ENCODE measurements around the gene TNPO1.

The TNPO1 gene

DNA sequence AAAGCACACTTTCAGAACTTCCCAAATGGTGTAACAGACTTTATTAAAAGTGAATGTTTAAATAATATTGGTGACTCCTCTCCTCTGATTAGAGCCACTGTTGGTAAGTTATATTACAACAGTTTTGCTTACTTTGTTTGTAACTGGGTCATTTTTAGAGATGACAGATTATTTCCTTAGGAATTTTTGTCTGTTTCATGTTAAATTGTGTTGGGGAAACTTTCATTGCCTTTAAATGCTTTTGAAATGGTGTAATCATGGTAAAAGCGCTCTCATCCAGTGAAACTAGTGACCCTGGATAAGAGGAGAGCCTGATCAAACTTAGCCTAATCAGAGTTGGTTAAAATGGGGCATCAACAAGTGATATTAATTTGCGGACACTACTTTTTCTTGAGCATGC is 39.4 kb downstream of the TNPO1 start:
- TF ChIP-seq GATA3 (IDR thresholded peaks at IDR 0.05; ENCODE audit: low read depth, low read length) (no peak), GATA2 (IDR thresholded peaks at IDR 0.05; ENCODE audit: low read depth, low read length) (no peak)

DNA sequence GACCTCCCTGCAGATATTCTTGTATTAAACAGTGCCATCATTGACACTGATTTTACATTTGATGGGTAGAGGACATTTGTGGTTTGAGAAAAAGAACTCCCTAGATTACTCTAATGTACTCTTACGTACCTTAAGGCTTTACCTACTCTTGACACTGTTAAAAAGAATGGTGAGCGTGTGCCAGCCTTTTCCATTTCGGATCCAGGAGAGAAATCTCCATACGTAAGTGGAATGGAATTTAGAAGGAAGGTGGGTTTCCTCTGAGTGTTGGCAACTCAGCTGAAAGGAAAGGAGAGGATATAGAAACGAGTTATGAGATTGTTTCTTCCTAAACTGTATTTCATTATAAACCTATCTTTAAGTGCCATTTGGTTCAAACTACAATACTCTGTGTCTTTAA is 40.9 kb downstream of the TNPO1 start:
- TF ChIP-seq GATA2 (IDR thresholded peaks at IDR 0.05; ENCODE audit: low read depth, low read length): no peak
- no peak for TF ChIP-seq GATA3 (IDR thresholded peaks at IDR 0.05; ENCODE audit: low read depth, low read length)

- TF ChIP-seq GATA2 (IDR thresholded peaks at IDR 0.05; ENCODE audit: low read depth, low read length) (no peak), GATA3 (IDR thresholded peaks at IDR 0.05; ENCODE audit: low read depth, low read length) (no peak)
These were observed 42.7 kb downstream of the TNPO1 start for GRCh38 chr5:72859127-72859526.

- TF ChIP-seq GATA3 (IDR thresholded peaks at IDR 0.05; ENCODE audit: low read depth, low read length) (no peak), GATA2 (IDR thresholded peaks at IDR 0.05; ENCODE audit: low read depth, low read length) (no peak)
These were observed 44.0 kb downstream of the TNPO1 start for GRCh38 chr5:72860499-72860898.

- TF ChIP-seq GATA3 (IDR thresholded peaks at IDR 0.05; ENCODE audit: low read depth, low read length) (no peak), GATA2 (IDR thresholded peaks at IDR 0.05; ENCODE audit: low read depth, low read length) (no peak)
These were observed 55.0 kb downstream of the TNPO1 start for GRCh38 chr5:72871366-72872024.

- no peak for TF ChIP-seq GATA2 (IDR thresholded peaks at IDR 0.05; ENCODE audit: low read depth, low read length)
- TF ChIP-seq GATA3 (IDR thresholded peaks at IDR 0.05; ENCODE audit: low read depth, low read length): no peak
These were observed 62.4 kb downstream of the TNPO1 start for GRCh38 chr5:72878854-72879253.

GRCh38 chr5:72882989-72883388 is 66.5 kb downstream of the TNPO1 start:
- no peak for TF ChIP-seq GATA2 (IDR thresholded peaks at IDR 0.05; ENCODE audit: low read depth, low read length)
- TF ChIP-seq GATA3 (IDR thresholded peaks at IDR 0.05; ENCODE audit: low read depth, low read length): no peak

- no peak for TF ChIP-seq GATA2 (IDR thresholded peaks at IDR 0.05; ENCODE audit: low read depth, low read length)
These were observed 67.4 kb downstream of the TNPO1 start for GRCh38 chr5:72883850-72884249.

GRCh38 chr5:72884892-72885291 is 68.4 kb downstream of the TNPO1 start:
- TF ChIP-seq GATA3 (IDR thresholded peaks at IDR 0.05; ENCODE audit: low read depth, low read length) (no peak), GATA2 (IDR thresholded peaks at IDR 0.05; ENCODE audit: low read depth, low read length) (no peak)

DNA sequence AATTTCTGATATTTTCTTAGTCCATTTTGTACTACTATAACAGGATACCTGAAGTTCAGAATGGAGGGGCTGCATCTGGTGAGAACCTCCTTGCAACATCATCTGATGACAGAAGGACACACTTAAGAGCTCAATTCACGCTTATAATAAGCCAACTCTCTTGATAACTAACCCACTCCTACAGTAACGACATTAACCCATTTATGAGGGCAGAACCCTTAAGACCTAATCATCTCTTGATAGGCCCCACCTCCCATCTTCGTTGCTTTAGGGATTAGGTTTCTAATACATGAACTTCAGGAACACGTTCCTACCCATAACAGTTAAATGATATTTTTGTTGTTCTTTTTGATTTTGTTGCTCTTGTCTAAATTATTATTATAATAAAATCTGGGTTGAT is 69.4 kb downstream of the TNPO1 start:
- TF ChIP-seq GATA3 (IDR thresholded peaks at IDR 0.05; ENCODE audit: low read depth, low read length): no peak
- no peak for TF ChIP-seq GATA2 (IDR thresholded peaks at IDR 0.05; ENCODE audit: low read depth, low read length)

DNA sequence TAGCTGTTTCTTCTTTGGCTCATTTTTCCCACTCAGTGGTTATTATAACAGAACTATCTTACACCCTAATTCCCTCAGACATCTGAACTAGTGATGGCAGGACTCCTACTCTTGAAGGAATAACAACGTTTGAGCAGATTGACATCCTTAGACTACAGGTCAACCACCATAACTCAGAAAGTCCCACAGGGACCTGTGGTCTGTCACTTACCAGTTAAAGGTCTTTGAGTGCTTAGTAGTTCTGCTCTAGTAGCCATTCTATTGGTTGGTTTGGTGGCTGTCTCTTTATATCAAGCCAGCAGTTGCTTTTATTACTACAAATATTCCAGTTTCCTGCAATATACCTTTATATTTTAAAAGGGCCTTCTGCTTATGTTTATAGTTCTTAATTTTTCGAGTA is 72.1 kb downstream of the TNPO1 start:
- TF ChIP-seq GATA2 (IDR thresholded peaks at IDR 0.05; ENCODE audit: low read depth, low read length) (no peak), GATA3 (IDR thresholded peaks at IDR 0.05; ENCODE audit: low read depth, low read length) (no peak)

- TF ChIP-seq GATA2 (IDR thresholded peaks at IDR 0.05; ENCODE audit: low read depth, low read length): no peak
- TF ChIP-seq GATA3 (IDR thresholded peaks at IDR 0.05; ENCODE audit: low read depth, low read length): no peak
These were observed 72.9 kb downstream of the TNPO1 start for GRCh38 chr5:72889324-72889723.

DNA sequence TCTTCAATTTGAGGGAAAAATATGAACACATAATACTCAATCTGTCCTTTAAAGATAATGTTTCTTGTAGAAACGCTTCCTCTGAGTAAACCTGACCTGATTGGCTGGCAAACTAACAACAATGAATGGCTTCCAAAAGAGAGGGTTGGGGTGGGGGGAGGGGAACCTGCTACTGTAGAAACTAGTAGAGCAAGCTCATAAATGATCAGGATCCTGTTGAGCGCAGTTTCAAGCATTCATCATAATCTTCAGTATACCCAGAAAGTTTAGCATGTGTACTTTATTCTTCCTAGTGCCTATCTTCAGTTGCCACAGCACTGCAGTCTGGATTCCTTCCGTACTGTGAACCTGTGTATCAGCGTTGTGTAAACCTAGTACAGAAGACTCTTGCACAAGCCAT is 76.4 kb downstream of the TNPO1 start:
- no peak for TF ChIP-seq GATA2 (IDR thresholded peaks at IDR 0.05; ENCODE audit: low read depth, low read length)
- TF ChIP-seq GATA3 (IDR thresholded peaks at IDR 0.05; ENCODE audit: low read depth, low read length): no peak

GRCh38 chr5:72895758-72896157 is 79.3 kb downstream of the TNPO1 start:
- TF ChIP-seq GATA2 (IDR thresholded peaks at IDR 0.05; ENCODE audit: low read depth, low read length) (no peak), GATA3 (IDR thresholded peaks at IDR 0.05; ENCODE audit: low read depth, low read length) (no peak)

DNA sequence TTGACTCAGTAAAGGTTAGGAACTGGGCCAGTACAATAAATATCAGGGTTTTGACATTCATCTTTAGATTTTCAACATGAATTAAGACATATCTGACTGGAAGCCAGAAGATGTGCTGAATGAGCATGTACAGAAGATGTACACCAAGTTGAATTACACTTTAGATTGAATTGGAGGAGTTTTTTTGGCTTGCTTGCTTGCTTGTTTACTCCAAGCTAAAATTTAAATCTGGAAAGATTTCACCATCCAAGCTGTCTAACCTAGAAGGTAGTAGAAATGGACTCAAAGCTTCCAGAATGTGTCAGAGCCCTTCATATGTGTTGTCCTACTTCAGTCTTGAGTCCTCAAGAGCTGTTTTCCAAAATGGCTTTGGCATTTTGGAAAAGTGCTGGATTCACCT is 90.3 kb downstream of the TNPO1 start:
- TF ChIP-seq GATA3 (IDR thresholded peaks at IDR 0.05; ENCODE audit: low read depth, low read length) (no peak), GATA2 (IDR thresholded peaks at IDR 0.05; ENCODE audit: low read depth, low read length) (no peak)

DNA sequence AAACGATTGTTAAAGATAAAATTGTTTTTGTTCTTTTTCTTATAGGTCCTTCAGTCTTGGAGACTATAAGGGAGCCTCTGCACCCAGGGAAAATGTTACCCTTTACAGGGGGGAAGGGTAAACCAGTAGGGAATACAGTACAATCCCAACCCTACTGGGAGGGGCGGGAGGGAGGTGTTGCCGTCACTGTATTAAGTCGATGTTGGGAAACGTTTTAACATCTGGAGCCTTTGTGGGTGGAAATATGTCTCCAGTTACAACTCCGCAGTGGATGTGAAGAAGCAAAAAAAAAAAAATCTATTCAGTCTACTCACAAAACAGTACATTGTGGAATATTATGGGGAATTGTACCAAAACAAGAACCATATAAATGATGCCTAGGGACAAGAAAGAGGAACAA is 92.2 kb downstream of the TNPO1 start:
- TF ChIP-seq GATA3 (IDR thresholded peaks at IDR 0.05; ENCODE audit: low read depth, low read length): no peak
- no peak for TF ChIP-seq GATA2 (IDR thresholded peaks at IDR 0.05; ENCODE audit: low read depth, low read length)
